C4-2B (cell line): Measurements from ENCODE around the gene LEF1.

Experiments
- ZFX ChIP-seq: fragments of 450-650 bp; IDR thresholded peaks from 2 replicates; pipeline ENCODE4 v1.6.1; 2017
- TF ChIP-seq, protein P1 (sequence below): fragments of 450-650 bp; conservative IDR thresholded peaks from 2 replicates; pipeline ENCODE4 v1.5.1; 2017; ENCODE audit warnings: mild to moderate bottlenecking

DNA sequence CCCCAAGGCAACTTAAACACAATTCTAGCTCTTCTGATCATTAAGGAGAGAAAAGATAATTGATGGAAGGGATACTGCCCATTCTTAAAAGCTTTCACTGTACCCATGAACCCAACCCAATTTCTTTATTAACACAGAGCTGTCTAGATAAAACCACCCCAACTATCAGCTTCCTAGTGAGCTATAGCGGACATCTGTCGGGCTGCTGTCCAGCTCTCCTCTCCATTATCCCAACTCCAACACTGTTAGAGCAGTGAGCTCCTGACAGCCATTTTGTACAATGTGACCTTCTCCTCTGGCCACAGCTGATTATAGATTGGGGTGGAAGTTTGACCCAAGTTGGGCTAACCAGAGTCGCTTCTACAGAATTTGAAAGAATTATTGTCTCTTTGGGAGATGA lies 112.9 kb downstream of the LEF1 start:
- TF ChIP-seq, protein P1, sequence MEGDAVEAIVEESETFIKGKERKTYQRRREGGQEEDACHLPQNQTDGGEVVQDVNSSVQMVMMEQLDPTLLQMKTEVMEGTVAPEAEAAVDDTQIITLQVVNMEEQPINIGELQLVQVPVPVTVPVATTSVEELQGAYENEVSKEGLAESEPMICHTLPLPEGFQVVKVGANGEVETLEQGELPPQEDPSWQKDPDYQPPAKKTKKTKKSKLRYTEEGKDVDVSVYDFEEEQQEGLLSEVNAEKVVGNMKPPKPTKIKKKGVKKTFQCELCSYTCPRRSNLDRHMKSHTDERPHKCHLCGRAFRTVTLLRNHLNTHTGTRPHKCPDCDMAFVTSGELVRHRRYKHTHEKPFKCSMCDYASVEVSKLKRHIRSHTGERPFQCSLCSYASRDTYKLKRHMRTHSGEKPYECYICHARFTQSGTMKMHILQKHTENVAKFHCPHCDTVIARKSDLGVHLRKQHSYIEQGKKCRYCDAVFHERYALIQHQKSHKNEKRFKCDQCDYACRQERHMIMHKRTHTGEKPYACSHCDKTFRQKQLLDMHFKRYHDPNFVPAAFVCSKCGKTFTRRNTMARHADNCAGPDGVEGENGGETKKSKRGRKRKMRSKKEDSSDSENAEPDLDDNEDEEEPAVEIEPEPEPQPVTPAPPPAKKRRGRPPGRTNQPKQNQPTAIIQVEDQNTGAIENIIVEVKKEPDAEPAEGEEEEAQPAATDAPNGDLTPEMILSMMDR: no peak
- no peak for TF ChIP-seq ZFX
